Measurements from ENCODE around the gene TNFRSF21.

TNFRSF21 gene

DNA sequence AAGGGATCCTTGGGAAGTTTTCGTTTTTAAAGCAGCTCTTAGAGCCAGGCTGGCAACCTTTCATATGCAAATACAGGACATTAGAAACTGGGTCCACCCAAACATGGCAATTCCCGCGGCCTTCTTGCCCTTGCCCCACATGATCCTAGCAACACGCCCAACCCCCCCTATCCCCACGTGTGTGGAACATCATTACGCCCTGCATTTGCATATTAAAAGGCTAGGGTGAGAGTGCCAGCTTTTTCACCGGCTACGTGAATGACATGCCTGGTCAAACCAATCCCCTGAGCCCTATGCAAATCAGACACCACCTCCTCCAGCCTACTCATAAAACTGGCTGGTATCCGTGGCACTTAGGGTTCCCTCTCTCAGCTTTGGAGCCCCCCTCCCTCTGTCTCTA lies 88.1 kb downstream of the TNFRSF21 start:
- no peak for DNase-seq (ENCODE audit: low read depth)

DNA sequence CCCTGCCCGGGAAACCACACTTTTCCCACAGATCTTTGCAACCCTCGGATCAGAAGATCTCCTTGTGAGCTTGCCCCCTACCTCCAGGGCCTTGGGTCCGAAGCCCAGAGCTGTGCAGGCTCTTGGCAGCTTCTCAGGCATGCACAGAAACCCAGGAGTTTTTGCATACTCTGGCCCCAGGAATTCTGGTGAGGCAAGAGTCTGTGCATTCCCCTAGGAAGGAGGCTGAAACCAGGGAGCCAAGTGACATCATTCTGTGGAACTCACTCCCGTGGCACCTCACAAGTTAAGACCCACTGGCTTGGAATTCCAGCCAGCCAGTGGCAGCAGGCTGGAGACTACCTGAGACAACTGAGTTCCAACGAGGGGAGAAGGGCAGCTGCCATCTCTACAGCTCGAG lies 100.1 kb downstream of the TNFRSF21 start:
- DNase-seq (ENCODE audit: low read depth) = peak; percentile 27

DNA sequence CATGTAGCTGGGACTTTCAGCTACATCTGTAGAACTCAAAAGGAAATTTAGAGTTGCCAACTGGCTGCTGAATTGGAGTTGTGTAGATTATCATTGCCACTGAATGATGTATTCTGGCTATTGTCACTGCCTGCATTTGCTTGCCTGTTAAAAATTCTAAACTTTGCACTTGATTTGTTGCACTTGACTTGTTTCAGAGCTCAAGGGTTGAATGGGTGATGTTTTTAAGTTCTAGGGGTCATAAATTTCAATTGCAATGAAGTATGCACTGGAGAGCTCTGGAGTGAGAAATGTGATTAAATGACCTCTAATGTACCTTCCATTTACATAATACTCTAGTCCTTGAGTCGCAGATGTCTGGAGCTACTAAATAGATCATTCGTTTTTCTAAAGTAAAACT lies 102.4 kb downstream of the TNFRSF21 start:
- no peak for DNase-seq (ENCODE audit: low read depth)

DNA sequence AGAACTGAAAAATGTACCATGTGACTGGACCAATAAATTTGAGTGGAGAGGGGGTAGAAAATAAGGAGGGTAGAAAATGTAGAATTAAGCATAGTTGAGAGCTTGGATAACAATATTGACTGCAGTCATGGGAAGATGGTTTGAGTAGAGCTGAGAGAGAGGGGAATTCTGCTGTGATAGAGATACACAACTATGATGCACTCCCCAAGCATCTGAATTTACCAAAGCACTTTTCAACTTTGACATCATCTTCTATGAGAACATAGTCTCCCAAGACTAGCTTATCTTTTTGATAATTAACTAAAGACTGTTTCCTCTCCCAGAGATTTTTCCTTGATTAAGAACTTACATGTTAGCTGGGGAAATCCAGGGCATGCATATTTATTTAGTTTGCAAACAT lies 103.1 kb downstream of the TNFRSF21 start:
- DNase-seq (ENCODE audit: low read depth) = no peak

DNA sequence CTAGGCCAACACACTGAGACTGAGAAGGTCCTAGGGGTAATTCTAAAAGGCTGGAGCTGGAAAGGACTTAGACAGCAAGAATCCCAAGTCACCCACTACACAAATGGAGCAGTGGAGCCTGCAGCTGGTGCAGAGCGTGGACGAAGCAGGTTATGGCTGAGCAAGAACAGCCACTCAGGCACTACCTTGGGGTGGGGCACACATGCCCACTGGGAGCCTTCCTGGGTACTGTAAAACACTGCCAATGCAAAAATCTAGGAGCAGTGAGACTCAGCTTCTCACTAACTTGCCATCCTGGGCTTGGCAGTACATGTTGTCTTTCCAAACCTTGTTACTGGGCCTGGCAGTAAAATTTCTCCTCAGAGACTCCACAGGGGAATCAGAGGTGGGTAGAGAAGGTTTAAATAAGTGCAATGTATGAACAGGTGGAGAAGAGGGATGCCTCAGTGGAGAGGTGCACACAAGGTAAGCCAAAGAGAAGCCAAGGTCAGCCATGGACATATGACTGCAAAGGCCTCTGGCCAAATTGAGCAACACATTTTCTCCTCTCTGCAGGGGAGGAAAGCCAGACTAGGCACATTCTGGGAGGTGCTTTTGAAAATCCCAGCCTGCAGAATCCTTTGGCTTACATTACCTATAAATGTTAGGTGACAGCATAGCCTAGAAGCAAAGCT lies 105.6 kb downstream of the TNFRSF21 start:
- DNase-seq (ENCODE audit: low read depth) = no peak

DNA sequence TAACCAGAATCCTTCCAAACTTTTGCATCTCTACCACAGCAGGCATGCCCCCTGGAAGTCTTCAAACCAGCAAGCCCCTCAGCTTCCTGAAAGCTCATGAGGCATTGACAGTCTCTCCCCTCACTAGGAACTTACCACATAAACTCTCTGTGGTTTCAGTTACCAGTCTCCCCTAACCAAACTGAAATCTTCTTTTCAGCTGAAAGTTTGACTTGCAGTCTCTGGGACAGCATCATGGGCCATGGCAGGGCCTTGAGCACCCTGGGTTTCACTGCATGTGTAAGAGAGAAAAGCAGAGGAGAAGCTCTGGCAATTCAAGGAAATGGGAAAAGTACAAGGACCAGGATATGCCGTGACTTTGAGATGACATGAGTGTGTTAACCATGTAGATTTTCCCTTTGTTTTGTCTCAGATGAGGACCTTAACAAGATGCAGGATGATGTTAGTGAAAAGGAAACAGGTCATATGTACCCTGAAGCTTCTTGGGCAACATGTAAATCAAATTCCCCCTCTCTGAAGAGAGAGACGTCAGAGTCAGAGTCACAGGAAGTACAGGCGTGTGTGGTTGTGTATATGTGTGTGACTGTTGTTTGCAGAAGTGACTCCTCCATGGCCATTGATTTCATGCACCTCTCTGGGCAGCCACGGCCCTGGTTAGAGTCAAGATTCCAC lies 106.3 kb downstream of the TNFRSF21 start:
- no peak for DNase-seq (ENCODE audit: low read depth)

DNA sequence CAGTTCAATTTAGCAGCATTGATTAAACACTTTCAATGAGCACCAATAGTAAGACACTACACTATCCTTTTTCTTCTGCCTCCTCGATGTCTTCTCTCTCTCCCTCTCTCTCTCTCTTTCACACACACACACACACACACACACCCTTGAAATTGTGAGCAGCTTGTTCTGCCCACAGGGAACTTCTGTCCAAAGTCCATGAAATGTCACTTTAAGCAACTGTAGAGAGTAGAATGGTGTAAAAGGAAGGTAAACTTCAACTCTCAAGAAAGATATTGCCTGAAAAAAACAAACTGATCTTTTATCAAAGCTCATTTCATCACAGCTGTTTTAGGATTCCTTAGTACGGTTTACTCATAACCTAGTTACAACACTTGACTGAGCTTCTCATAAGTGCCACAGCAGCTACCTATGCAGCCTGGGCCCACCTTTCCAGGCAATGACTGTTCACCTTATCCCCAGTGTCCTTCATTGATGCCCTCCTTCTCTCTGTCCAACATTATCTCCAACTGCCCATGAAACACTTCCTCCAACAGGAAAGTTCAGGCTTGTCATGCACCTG lies 107.0 kb downstream of the TNFRSF21 start:
- DNase-seq (ENCODE audit: low read depth) = no peak

DNA sequence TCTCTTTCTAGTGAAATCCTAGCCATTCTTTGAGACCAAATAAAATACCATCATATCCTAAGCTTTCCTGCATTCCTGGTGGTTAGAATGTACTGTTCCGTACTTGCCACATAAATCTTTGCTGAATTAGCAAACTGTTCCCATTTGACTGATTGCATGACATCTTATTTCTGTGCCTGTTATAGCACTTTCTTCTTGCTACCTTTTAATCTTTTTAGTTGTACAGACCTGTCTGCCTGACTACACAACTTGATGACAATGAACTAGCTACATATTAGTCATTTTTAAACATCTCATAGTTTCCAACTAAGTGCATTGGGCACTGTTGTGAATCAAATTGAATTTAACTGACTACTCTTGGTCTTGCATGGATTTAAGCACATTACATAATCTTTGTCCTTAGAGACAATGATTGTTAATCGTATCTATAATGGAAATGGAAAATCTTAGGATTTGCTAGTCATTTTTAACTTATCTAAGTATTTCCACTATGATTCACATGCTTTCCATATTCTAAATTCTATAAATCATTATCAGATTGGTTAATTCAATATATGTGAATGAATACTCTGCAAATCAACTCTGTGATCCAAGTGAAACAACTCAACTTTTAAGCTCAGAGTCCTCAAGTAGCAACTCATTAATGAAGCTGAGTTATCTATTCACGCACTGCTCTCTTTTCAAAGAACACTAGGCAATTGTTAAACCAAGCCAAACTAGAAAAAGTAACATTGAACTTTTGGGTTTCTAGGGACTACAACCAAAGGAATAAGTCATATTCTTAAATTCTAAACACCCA lies 109.0 kb downstream of the TNFRSF21 start:
- DNase-seq (ENCODE audit: low read depth) = no peak

DNA sequence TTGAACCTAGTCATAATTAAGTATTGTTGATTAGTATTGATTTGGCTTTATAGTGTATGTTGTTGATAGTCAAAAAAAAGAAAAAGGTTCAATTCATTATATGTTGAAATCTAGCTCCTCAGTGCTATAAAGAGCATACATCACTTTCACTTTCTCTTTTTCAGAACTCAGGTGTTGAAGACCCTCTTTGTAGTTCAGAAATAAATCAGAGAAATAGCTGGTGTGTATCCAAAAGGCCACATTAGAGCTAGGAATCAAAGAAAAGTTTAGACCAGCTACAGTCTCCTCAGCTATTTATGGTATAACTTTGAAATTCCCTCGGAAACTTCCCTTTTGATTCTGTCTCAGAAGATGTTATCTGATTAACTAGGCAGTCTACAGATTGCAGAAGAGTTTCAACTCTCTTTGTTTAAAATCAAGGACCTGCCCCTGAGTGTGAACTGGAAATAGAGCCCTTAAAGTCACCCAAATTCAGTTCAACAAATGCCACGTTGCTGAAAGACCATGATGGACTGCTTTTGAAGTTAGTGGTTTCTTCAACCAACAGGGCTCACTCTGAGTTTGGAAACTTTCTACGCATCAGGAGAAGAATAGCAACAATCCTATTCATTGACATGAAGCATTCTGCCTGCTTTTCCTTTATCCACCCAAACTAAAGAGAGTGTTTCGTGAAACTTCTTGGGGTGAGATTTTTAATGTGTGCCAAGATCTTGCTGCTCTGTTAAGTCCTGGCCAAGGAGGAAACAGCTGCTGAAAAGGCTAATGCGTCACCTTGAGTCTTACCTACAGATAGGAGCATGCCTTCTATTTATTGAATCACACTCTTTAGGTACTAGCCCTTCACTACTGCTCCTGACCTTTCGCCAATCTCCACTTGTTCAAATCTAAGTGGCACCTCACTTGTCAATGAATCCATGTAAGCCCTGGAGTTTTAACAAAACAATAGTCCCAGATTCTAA lies 111.7 kb downstream of the TNFRSF21 start:
- no peak for DNase-seq (ENCODE audit: low read depth)

DNA sequence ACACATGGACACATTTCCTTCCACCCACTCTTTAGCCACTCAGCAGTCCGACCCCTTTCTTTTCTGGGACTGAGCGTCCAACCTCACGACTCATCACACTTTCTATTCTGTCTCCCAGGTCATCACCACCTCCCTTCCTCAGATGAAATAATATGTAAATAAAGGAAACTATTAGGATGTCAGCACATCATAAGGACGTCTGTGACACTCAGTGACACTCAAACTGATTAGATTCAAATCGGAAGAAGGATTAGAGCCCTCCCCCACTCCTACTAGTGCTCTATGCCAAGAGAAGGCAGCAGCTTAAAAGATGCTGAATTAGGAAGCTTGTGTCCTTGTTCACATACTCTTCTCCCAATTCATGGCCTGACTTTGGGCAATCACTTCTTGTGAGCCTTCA lies 113.6 kb downstream of the TNFRSF21 start:
- no peak for DNase-seq (ENCODE audit: low read depth)

DNA sequence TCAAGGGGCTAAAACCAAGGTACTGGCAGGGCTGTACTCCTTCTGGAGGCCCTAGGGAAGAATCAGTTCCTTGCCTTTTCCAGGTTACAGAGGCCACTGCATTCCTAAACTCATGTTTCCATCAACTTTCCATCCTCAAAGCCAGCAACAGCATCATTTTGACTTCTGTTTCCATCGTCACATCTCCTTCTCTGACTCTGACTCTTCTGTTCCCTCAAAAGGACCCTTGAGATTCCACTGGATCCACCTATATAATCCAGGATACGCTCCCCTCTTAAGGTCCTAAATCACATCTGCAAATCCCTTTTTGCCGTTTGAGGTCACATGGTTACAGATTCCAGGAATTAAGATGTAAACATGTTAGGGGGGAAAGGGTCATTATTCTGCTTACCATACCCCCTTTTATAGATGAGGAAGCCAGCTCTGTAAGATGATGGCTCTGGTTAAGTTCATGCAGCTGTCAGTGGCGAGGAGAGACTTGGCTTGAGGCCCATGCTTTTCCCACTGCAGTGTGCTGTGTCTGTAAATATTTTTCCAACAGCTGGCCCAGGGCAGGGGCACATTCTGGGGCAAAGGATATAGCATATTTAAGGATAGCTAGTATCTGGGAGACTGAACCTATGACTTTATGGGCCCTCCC lies 114.6 kb downstream of the TNFRSF21 start:
- no peak for DNase-seq (ENCODE audit: low read depth)

DNA sequence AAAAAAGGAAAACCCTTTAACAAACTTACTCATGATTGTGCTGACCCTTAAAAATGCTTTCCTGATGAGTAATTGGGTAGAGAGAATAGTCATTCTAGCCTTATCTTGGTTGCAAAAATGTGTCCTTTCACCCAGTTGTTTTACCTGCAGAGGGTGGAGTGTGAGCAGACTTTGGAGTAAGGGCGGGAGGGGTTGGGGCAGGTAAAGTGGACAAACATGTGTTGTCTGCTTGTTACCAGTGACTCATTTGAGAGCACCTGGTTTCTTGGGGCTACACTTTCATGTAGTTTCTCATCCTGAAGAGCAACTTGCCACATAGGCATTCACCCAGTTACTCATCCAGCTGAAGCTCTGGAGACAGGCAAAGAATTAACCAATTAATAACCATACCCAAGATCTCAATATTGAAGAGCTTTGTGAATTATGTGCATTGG lies 121.1 kb downstream of the TNFRSF21 start:
- DNase-seq (ENCODE audit: low read depth) = no peak

DNA sequence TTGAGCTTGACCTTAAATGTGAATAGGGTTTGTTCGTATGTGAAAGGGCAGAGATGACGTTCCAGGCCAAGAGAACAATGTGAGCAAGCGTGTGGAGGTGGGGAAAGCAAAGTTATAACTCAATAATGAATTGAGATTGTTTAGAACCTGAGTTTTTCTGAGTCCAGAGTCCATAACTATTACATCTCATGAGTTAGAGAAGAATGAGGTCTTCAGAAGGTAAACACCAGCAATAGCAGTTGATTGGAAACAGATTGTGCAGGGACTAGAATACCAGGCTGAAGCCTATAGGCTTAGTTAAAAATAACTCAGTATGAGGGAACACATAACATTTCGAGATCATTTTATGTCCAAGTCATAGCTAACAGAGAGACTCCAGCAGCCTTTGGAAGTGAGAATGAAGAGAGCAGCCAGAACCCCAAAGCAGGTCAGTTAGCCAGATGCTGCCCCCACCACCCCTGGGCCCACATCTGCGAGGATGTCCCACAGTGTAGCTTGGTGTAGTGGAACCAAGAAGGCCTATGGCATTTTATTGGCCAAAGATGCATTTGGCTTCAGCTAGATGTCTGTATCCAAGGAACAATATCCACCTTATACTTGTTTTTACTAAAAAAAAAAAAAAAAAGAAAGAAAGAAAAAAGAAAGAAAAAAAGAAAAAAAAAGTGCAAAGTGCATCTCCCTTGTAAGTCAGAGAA lies 121.7 kb downstream of the TNFRSF21 start:
- DNase-seq (ENCODE audit: low read depth) = no peak

DNA sequence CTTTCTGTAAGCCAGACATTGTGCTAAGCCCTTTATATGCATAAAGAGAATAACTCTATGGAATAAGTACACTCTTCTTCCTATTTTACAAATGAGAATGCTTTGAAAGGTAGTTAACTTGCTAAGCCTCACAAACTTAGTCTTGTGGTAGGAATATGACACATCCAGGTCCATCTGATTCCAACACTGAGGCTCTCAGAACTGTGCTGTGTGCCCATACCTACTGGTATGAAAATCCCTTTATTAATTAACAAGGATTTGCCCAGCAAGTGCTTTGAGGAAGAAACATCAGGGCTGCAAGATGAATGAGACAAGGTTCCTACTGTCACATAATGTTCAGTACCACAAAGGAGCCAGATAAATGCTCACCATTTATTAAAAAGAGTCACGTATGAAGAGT lies 122.6 kb downstream of the TNFRSF21 start:
- DNase-seq (ENCODE audit: low read depth) = no peak

DNA sequence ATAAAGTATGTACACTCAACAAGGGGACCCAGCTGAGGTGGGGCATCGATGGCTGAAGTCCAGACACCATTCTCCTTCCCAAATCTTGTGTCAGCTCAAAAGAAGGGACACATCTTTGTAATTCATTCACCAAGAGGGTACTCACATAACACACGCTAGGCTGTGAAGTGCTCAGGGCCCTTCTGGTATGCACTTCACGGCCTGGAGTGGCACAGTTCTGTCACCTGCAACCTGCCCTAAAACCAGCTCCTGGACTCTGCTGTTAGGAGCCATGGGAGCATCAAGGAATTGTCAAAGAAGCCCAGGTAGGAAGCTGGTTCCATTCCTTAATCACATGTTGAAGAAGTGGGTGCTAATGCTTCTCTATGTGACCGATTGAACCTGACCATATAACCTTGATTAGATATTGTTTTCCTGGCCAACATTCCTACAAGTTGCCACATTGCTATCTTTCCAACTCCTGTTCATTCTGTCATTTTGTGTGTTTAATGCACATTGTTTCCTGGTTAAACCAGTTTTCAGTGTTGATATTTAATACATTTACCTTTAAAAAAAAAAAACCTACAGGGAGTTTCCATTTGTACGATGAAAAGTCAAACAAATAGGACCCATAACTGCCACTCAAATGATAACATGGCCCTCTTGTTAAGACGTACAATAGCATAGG lies 127.3 kb downstream of the TNFRSF21 start:
- no peak for DNase-seq (ENCODE audit: low read depth)

DNA sequence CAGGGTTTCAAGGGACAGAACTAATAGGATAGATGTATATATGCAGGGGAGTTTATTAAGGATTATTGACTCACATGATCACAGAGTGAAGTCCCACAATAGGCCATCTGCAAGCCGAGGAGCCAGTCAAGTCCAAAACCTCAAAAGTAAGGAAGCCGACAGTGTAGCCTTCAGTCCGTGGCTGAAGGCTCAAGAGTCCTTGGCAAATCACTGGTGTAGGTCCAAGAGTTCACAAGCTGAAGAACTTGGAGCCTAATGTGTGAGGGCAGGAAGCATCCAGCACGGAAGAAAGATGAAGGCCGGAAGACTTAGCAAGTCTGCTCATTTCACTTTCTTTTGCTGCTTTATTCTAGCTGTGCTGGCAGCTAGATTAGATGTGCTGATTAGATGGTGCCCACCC lies 128.0 kb downstream of the TNFRSF21 start:
- no peak for DNase-seq (ENCODE audit: low read depth)

Data from GM04504 (cell line).